Skeletal muscle satellite cell (primary cell): ENCODE measurements around the gene CLIC2. TPM values are rescaled to one million over a fixed set of nuclear protein-coding genes. Genes with fewer than 3 reads are reported as not detected.
"Not testable (repeated sequence)": the region's sequence is repeated elsewhere in the genome, so short reads cannot be mapped to it uniquely, and the experiment has no call there.

Source experiments
- H3K27me3 ChIP-seq: 2 replicates; pipeline ENCODE4 v1.7.0; 2013; ENCODE audit warnings: low read length; ENCODE audit not compliant: control insufficient read depth, insufficient read depth
- H3K36me3 ChIP-seq: 2 replicates; pipeline ENCODE4 v1.7.0; 2013; ENCODE audit warnings: mild to moderate bottlenecking, control low read depth, low read length; ENCODE audit not compliant: insufficient read depth
- H3K4me1 ChIP-seq: 2 replicates; pipeline ENCODE4 v1.7.0; 2013; ENCODE audit warnings: low read length; ENCODE audit not compliant: control insufficient read depth, insufficient read depth
- H3K4me2 ChIP-seq: 2 replicates; pipeline ENCODE4 v1.7.0; 2013; ENCODE audit warnings: mild to moderate bottlenecking, low read length
- H3K4me3 ChIP-seq: 2 replicates; pipeline ENCODE4 v1.7.0; 2013; ENCODE audit warnings: low read length
- H3K9ac ChIP-seq: 2 replicates; pipeline ENCODE4 v1.7.0; 2013; ENCODE audit warnings: mild to moderate bottlenecking, low read depth, low read length, moderate library complexity
- H3K9me3 ChIP-seq: replicated peaks from 2 replicates; pipeline ENCODE4 v1.7.0; 2013; ENCODE audit warnings: mild to moderate bottlenecking, control low read depth, low read length
- total RNA-seq: library from RNA; depleted of rRNA; stranded (reverse); fragments of >200 nt; gene quantifications from 2 replicates; pipeline ENCODE4 v1.2.3, GENCODE V29; 2012; rRNA removed

Gene CLIC2
- 4.2 and 8.4 TPM in 2 replicates for total RNA-seq

GRCh38 chrX:155334486-155335336, at the start of gene CLIC2:
TSS of gene CLIC2 (minus strand) at chrX:155334614. CDS start at chrX:155334427, 187 bp downstream.
- no peaks in the 10 kb centered on the region for H3K9me3 ChIP-seq
- H3K36me3 ChIP-seq = no peaks in the 10 kb centered on the region
- H3K9ac ChIP-seq = no peak within 1 kb of the TSS
- no peak within 1 kb of the TSS for H3K4me2 ChIP-seq
- no peak within 1 kb of the TSS for H3K4me3 ChIP-seq
- H3K27me3 ChIP-seq = no peaks in the 10 kb centered on the region
- no peaks in the 10 kb centered on the region for H3K4me1 ChIP-seq

- H3K27me3 ChIP-seq, H3K4me2 ChIP-seq, H3K9me3 ChIP-seq, H3K4me1 ChIP-seq, H3K9ac ChIP-seq, H3K36me3 ChIP-seq, H3K4me3 ChIP-seq: not testable (repeated sequence)
Observed at GRCh38 chrX:155382529-155382967, 48.1 kb upstream of the CLIC2 start.

- H3K4me2 ChIP-seq, H3K9ac ChIP-seq, H3K27me3 ChIP-seq, H3K4me1 ChIP-seq, H3K9me3 ChIP-seq, H3K36me3 ChIP-seq, H3K4me3 ChIP-seq: not testable (repeated sequence)
Observed at GRCh38 chrX:155381843-155382528, 47.6 kb upstream of the CLIC2 start, which contains the start of gene F8A2. TSS of gene F8A2 (plus strand) at chrX:155382095. CDS start at chrX:155382115, 20 bp downstream.

DNA sequence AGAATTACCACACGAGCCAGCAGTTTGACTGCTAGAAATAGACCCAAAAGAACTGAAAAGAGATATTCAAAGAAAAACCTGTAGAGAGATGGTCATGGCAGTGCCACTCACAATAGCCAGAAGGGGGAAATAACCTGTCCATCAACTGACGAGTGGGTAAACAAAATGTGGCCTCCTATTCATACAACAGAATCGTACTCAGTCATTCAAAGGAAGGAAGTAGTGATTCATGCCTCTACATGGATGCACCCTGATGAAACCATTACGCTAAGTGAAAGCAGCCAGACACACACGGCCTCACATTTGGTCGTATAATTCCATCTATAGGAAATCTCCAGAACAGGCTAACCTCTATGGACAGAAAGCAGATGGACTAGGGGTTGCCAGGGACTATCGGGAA, 45.4 kb upstream of the CLIC2 start:
- H3K4me3 ChIP-seq, H3K9ac ChIP-seq, H3K9me3 ChIP-seq, H3K4me1 ChIP-seq, H3K4me2 ChIP-seq, H3K27me3 ChIP-seq, H3K36me3 ChIP-seq: not testable (repeated sequence)

- H3K9ac ChIP-seq, H3K4me2 ChIP-seq, H3K4me1 ChIP-seq, H3K27me3 ChIP-seq, H3K4me3 ChIP-seq, H3K36me3 ChIP-seq, H3K9me3 ChIP-seq: not testable (repeated sequence)
Observed at GRCh38 chrX:155373777-155374458, 39.5 kb upstream of the CLIC2 start.

- not testable (repeated sequence) for H3K4me2 ChIP-seq, H3K9me3 ChIP-seq, H3K9ac ChIP-seq, H3K4me1 ChIP-seq, H3K36me3 ChIP-seq, H3K4me3 ChIP-seq, H3K27me3 ChIP-seq
Observed at GRCh38 chrX:155363712-155364111, 29.3 kb upstream of the CLIC2 start.

DNA sequence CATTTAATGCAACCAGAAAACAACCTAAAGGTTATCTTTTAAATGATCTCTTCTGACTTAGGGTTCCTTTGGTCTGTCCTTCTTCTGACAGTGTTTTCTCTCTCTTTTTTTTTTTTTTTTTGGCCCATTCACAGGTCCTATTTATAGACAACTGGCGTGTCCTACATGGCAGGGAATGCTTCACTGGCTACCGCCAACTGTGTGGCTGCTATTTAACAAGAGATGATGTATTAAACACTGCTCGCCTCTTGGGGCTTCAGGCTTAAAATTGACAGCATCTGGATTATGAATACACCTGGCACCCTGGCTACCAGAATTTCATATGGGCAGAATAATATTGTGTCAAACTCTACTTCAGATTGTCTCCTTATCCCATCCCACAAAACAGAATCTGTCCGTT, 15.0 kb upstream of the CLIC2 start:
- not testable (repeated sequence) for H3K9me3 ChIP-seq, H3K4me2 ChIP-seq, H3K4me3 ChIP-seq, H3K27me3 ChIP-seq, H3K9ac ChIP-seq, H3K36me3 ChIP-seq, H3K4me1 ChIP-seq

DNA sequence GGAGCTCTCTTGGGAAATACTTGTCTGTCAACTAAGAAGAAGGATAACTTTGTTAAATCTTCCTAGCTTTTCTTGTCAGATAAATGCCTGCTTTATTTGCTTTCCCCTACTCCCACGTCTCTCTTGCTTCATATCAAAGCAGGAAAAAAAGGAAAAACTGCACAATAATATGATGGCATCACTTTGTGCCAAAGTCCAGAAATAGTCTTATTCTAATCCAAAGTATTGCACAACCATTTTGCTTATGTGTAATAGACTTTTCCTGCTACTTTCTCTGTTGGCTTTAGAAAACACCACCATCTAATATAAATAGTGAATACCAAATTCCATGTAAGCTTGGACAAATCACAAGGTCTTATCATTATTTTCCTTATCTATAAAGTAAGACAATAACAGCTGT, 11.3 kb upstream of the CLIC2 start:
- not testable (repeated sequence) for H3K9me3 ChIP-seq, H3K4me2 ChIP-seq, H3K4me3 ChIP-seq, H3K9ac ChIP-seq, H3K36me3 ChIP-seq, H3K27me3 ChIP-seq, H3K4me1 ChIP-seq

DNA sequence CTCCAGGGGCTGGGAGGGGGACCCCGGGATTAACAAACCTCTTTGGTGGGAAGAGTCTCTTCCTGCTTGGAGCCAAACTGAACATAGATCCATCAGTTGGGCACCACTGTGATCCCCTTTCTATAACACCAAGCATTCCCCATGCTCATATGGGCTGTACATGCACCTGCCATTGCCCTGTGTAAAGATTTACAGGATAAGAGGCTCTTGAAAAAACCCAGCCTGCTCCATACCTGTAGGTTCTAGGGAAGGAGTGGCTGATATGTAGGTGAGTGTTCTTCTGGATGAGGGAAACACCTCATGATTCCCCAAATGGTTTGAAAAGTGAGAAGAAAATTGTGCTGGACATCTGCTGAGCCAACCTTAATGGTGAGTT, 911 bp upstream of the CLIC2 start:
- not testable (repeated sequence) for H3K36me3 ChIP-seq, H3K27me3 ChIP-seq, H3K9me3 ChIP-seq, H3K4me1 ChIP-seq, H3K4me3 ChIP-seq, H3K4me2 ChIP-seq, H3K9ac ChIP-seq

DNA sequence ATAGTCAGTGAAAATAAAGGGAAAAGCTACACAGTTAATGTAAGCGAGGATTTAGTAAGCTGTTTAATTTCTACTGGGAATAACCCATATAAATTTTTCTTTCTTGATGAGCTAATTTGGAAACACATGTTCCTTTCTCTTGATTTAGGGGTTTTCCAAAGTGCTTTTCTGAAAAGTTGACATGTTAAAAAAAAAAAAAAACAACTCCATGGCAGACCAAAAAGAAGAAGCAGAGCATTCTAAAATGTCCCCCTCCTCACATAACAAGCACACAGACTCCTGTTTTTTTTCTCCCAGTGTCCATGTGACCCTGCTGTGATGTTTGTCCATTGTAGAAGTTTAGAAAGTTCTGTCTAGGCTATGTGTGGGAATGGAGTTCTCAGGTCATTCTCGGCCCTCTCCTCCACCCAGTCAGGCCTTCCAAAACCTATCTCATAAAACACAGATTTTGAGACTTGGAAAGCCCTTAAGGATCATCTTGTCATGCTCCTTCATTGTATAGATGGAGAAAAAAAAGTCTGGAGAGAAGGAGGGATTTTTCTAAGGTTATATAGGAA, 792 bp downstream of the CLIC2 start:
- Histone ChIP-seq H3K9me3 (no peaks in the 10 kb centered on the region), H3K4me3 (no peak overlapping the region), H3K36me3 (no peaks in the 10 kb centered on the region), H3K9ac (no peak overlapping the region), H3K4me1 (no peaks in the 10 kb centered on the region), H3K4me2 (no peak overlapping the region), H3K27me3 (no peaks in the 10 kb centered on the region)

- Histone ChIP-seq H3K9me3 (no peaks in the 10 kb centered on the region), H3K36me3 (no peaks in the 10 kb centered on the region), H3K4me1 (no peaks in the 10 kb centered on the region), H3K9ac (no peak overlapping the region), H3K27me3 (no peaks in the 10 kb centered on the region), H3K4me2 (no peak overlapping the region), H3K4me3 (no peak overlapping the region)
Observed at GRCh38 chrX:155330992-155331391, 3.4 kb downstream of the CLIC2 start.
